Common myeloid progenitor, CD34-positive (primary cell): Measurements from ENCODE around the gene MAP2K5.

ENCODE experiments used
- CTCF ChIA-PET: fragments of 350-600 bp; sonication (Branson Sonifier 250); formaldehyde crosslinking; loops from one replicate; lab custom pipeline; 2021; ENCODE audit warnings: antibody characterized with exemption; lab: Charles Lee
- POLR2A ChIA-PET: fragments of 350-600 bp; sonication (Branson Sonifier 250); formaldehyde crosslinking; loops from one replicate; lab custom pipeline; 2021; ENCODE audit warnings: antibody characterized with exemption; lab: Charles Lee
- DNase-seq, 3 donors: peaks; one replicate each; pipeline versions ENCODE4 v3.0.0 to v3.0.0-alpha.2; 2013
- H3K27ac ChIP-seq, 2 experiments: 1 replicate in 1 of 2; 2 replicates in 1 of 2; pipeline ENCODE4 v1.7.0; 2013; ENCODE audit warnings: inconsistent platforms in 2 of 2, low read length in 2 of 2, mild to moderate bottlenecking in 2 of 2, low read depth in 1 of 2, moderate library complexity in 1 of 2; ENCODE audit not compliant: severe bottlenecking in 2 of 2, insufficient read depth in 1 of 2, poor library complexity in 1 of 2
- H3K27me3 ChIP-seq, 5 experiments: replicated peaks in 2 of 5; 1 replicate in 3 of 5; 2 replicates in 2 of 5; pipeline versions ENCODE4 v1.6.1 to v1.7.0; 2013; ENCODE audit warnings: low read length in 4 of 5, mild to moderate bottlenecking in 2 of 5, moderate library complexity in 2 of 5, inconsistent platforms in 1 of 5; ENCODE audit not compliant: insufficient read depth in 5 of 5, control insufficient read depth in 4 of 5
- H3K36me3 ChIP-seq, 4 experiments: 1 replicate in 2 of 4; 2 replicates in 2 of 4; pipeline versions ENCODE4 v1.6.1 to v1.7.0; 2013; ENCODE audit warnings: low read length in 3 of 4, control low read depth in 1 of 4, mild to moderate bottlenecking in 1 of 4; ENCODE audit not compliant: control insufficient read depth in 4 of 4, insufficient read depth in 4 of 4
- H3K4me1 ChIP-seq, 4 experiments: 1 replicate in 3 of 4; 2 replicates in 1 of 4; pipeline versions ENCODE4 v1.6.1 to v1.7.1; 2013; ENCODE audit warnings: low read length in 3 of 4, mild to moderate bottlenecking in 3 of 4, control low read depth in 1 of 4, inconsistent platforms in 1 of 4, moderate library complexity in 1 of 4; ENCODE audit not compliant: control insufficient read depth in 4 of 4, insufficient read depth in 4 of 4; ENCODE audit errors: control extremely low read depth in 1 of 4
- H3K4me3 ChIP-seq, 7 experiments: 1 replicate in 4 of 7; 2 replicates in 3 of 7; pipeline versions ENCODE4 v1.5.1 to v1.7.0; 2013; ENCODE audit warnings: mild to moderate bottlenecking in 7 of 7, low read length in 6 of 7, moderate library complexity in 6 of 7, inconsistent platforms in 2 of 7, low read depth in 2 of 7, control low read depth in 1 of 7; ENCODE audit not compliant: insufficient read depth in 4 of 7, control insufficient read depth in 1 of 7; ENCODE audit errors: extremely low read depth in 1 of 7
- H3K9me3 ChIP-seq, 5 experiments: 1 replicate in 4 of 5; 2 replicates in 1 of 5; pipeline versions ENCODE4 v1.6.1 to v1.7.1; 2013; ENCODE audit warnings: low read length in 4 of 5, mild to moderate bottlenecking in 2 of 5, inconsistent platforms in 1 of 5, low read depth in 1 of 5, moderate library complexity in 1 of 5; ENCODE audit not compliant: control insufficient read depth in 4 of 5, insufficient read depth in 2 of 5; ENCODE audit errors: control extremely low read depth in 1 of 5
- WGBS: methylation state at CpG from one replicate; pipeline ENCODE4 v1.1.5; 2013; ENCODE audit not compliant: insufficient coverage; 5-methylcytosine and 5-hydroxymethylcytosine counted together

Gene MAP2K5

DNA sequence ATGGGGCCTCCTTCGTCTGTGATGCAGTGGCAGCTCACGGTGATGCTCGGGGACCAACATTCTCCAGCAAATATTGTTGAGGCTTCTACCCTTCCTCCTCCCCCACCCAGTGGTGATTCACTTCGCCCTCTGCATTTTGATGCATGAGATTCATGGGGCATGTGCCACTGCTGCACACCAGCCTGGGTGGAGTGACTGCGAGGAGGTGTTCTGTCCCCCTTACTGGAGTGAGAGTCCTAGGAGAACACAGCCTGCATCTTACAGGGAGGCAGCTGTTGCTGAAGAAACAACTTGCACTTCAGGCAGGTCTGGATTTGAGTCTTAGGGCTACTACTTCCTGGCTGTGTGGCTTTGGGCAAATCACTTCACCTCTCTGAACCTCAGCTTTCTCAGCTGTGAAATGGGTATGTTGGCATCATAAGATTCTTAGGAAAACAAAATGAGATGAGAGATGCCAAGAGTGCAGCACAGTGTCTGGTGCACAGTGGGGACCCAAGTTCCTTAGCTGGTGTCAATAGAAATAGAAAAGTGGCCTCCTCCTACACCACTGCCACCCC lies 272.6 kb downstream of the MAP2K5 start:
- 93% methylated on average over 5 of the region's 5 CpGs for WGBS
- DNase-seq: no peak
- CTCF ChIA-PET: no interaction called here
- Histone ChIP-seq H3K4me3 (no peak overlapping the region), H3K27ac (no peak overlapping the region), H3K4me1 (peaks cover 0 to 16% (median 7%) of the 10 kb centered on the region in 4 experiments), H3K36me3 (peaks cover 0 to 12% (median 0%) of the 10 kb centered on the region in 4 experiments), H3K27me3 (peaks cover 0 to 38% (median 18%) of the 10 kb centered on the region in 5 experiments), H3K9me3 (peaks cover 0 to 20% (median 2%) of the 10 kb centered on the region in 5 experiments)
- POLR2A ChIA-PET: no interaction called here

DNA sequence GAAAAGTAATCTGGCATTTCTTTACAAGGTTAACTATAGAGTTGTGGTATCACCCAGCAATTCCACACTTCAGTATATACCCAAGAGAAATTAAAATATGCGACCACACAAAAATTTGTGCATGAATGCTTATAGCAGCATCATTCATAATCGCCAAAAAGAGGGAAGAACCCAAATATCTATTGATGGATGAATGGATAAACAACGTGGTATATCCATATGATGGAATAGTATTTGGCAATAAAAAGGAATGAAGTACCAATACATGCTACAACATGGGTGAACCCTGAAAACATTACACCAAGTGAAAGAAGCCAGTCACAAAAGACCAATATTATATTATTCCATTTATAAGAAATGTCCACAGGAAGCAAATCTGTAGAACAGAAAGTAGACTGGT lies 274.2 kb downstream of the MAP2K5 start:
- Histone ChIP-seq H3K27me3 (peaks cover 0 to 54% (median 29%) of the 10 kb centered on the region in 5 experiments), H3K27ac (no peak overlapping the region), H3K4me1 (peaks cover 0 to 24% (median 13%) of the 10 kb centered on the region in 4 experiments), H3K4me3 (no peak overlapping the region), H3K36me3 (peaks cover 0 to 12% (median 0%) of the 10 kb centered on the region in 4 experiments), H3K9me3 (peaks cover 0 to 21% (median 6%) of the 10 kb centered on the region in 5 experiments)
- ChIA-PET POLR2A (no interaction called here), CTCF (no interaction called here)
- DNase-seq: no peak
- WGBS: no CpG with 5 or more reads among the region's 3 CpGs

DNA sequence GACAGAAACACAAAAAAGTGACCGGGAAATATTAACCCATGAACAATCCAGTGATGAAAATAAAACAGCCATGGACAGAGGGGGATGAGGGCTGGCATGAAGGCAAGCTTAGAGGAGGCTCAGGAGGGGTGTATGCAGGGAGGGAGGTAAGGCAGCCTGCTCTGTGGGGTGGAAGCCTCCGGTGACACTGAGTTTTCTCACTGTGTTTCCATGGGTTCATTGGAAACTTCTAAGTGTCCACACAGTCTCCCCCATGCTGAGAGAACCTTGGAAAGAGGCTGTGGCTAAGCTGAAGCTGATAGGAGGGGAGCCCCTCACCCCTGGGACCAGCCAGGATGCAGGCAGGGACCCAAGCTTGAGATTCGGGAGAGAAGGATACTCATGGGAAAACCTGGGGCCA lies 276.0 kb downstream of the MAP2K5 start:
- POLR2A ChIA-PET: interaction anchor here (0.6 kb wide), 1 partner anchor 33 kb away, joined by 4 read pairs; no protein-coding TSS in a partner anchor
- WGBS: 82% methylated on average over 2 of the region's 3 CpGs
- H3K36me3 ChIP-seq: peaks cover 0 to 12% (median 0%) of the 10 kb centered on the region in 4 experiments
- no peak overlapping the region for H3K27ac ChIP-seq
- CTCF ChIA-PET: interaction anchor here (0.6 to 1.5 kb wide), 3 partner anchors 18 to 36 kb away, joined by 3 to 4 read pairs (median 3); no protein-coding TSS in a partner anchor
- no peak for DNase-seq
- H3K27me3 ChIP-seq: peaks cover 0 to 72% (median 42%) of the 10 kb centered on the region in 5 experiments
- H3K4me3 ChIP-seq: no peak overlapping the region
- H3K4me1 ChIP-seq: peaks cover 0 to 25% (median 16%) of the 10 kb centered on the region in 4 experiments
- H3K9me3 ChIP-seq: peaks cover 0 to 22% (median 6%) of the 10 kb centered on the region in 5 experiments

DNA sequence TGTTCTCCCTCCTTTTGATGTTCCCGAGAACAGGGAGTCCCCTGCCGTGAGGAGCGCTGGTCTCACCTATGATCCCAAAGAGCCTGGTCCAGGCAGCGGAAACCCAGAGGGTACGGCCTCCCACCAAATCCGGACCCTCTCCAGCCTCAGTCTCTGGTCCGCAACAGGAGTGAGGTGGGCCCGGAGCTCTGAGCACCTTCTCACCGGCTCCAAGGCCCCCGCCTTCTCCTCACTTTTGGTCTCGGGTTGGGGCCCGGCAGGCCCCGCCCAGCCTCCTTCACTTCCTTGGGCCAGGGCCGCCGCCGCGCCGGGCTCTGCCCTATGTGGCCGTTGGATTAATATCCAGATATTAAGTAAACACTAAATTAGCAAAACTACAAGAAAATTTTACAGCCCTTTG lies 277.1 kb downstream of the MAP2K5 start:
- H3K4me1 ChIP-seq: peaks cover 0 to 33% (median 21%) of the 10 kb centered on the region in 4 experiments
- POLR2A ChIA-PET: no interaction called here
- peaks cover 0 to 12% (median 0%) of the 10 kb centered on the region in 4 experiments for H3K36me3 ChIP-seq
- CTCF ChIA-PET: no interaction called here
- peaks cover 0 to 84% (median 50%) of the 10 kb centered on the region in 5 experiments for H3K27me3 ChIP-seq
- WGBS: 22% methylated on average over 13 of the region's 19 CpGs
- H3K4me3 ChIP-seq: no peak overlapping the region
- peaks cover 0 to 22% (median 6%) of the 10 kb centered on the region in 5 experiments for H3K9me3 ChIP-seq
- no peak overlapping the region for H3K27ac ChIP-seq
- DNase-seq: no peak

DNA sequence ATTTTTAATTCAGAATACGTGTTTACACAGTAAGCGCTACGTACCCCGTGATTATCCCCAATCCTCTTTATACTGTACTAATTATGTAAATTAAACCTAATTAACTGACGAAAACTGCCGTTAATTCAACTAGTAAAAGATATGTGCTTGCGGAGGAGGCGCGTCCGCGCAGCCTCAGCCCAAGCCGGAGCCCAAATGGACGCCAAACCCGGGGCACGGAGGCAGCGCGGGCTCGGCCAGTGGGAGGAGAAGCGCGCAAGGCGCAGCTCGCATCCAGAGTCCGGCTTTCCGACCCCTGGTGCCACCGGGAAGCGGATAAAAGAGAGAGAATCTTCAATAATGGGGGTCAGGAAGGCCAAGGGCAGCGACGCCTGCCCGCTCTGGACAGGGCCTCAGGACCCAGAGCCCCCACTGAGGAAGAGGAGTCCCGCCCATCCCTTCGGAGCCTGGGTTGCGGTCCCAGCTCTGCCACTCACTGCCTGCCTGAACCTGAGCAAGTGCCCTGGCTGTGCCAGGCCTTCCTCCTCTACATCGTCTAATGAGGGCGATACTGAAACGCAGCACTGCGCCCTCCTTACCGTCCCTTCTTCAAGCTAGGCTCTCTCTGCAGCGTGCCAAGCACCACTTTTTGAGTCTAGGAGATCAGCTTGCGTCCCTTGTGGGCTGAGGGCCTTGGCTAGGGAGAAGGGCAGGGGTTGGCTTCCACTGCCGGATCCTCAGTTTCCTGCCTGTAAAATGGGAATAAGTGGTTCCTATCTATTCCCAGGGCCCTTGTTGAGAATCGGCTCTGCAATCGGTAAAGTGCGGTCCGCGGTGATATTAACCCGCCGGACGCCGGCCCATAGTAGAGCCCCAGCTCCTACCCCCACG lies 277.9 kb downstream of the MAP2K5 start:
- Histone ChIP-seq H3K36me3 (peaks cover 0 to 7% (median 0%) of the 10 kb centered on the region in 4 experiments), H3K4me1 (peaks cover 0 to 35% (median 21%) of the 10 kb centered on the region in 4 experiments), H3K27me3 (peaks cover 0 to 86% (median 50%) of the 10 kb centered on the region in 5 experiments), H3K4me3 (no peak overlapping the region), H3K9me3 (peaks cover 0 to 22% (median 6%) of the 10 kb centered on the region in 5 experiments), H3K27ac (no peak overlapping the region)
- ChIA-PET POLR2A (interaction anchor here (0.6 kb wide), 1 partner anchor 204 kb away, joined by 3 read pairs; no protein-coding TSS in a partner anchor), CTCF (interaction anchor here (1.1 to 1.2 kb wide), 2 partner anchors 11 to 14 kb away, joined by 3 to 4 read pairs; no protein-coding TSS in a partner anchor)
- peak in 2 of 3 donors; percentile 44 to 48 for DNase-seq
- 12% methylated on average over 42 of the region's 50 CpGs for WGBS

- no peak overlapping the region for H3K4me3 ChIP-seq
Measured at GRCh38 chr15:67820992-67821783, 278.7 kb downstream of the MAP2K5 start.

More at GRCh38 chr15:67820992-67821783, 278.7 kb downstream of the MAP2K5 start:
- 7% methylated on average over 30 of the region's 39 CpGs for WGBS
- peaks cover 0 to 44% (median 29%) of the 10 kb centered on the region in 4 experiments for H3K4me1 ChIP-seq
- no peak overlapping the region for H3K27ac ChIP-seq
- peaks cover 0 to 18% (median 4%) of the 10 kb centered on the region in 5 experiments for H3K9me3 ChIP-seq
- ChIA-PET POLR2A (interaction anchor here (0.6 kb wide), 1 partner anchor 205 kb away, joined by 3 read pairs; no protein-coding TSS in a partner anchor), CTCF (interaction anchor here (1.1 to 1.2 kb wide), 2 partner anchors 12 to 15 kb away, joined by 3 to 4 read pairs; no protein-coding TSS in a partner anchor)
- peak in 2 of 3 donors; percentile 81 for DNase-seq
- H3K36me3 ChIP-seq: peaks cover 0 to 4% (median 0%) of the 10 kb centered on the region in 4 experiments
- peaks cover 0 to 94% (median 57%) of the 10 kb centered on the region in 5 experiments for H3K27me3 ChIP-seq
